Activated CD4-positive, alpha-beta T cell treated with anti-CD3 and anti-CD28 coated beads for 48 hours (primary cell): ENCODE data around the gene PTGS1.
A peak's percentile ranks its signal among the peaks of the same experiment; 100 is the strongest.
"Not testable (repeated sequence)": the region's sequence is repeated elsewhere in the genome, so short reads cannot be mapped to it uniquely, and the experiment has no call there.

Experiments used
- DNase-seq: peaks from one replicate; pipeline ENCODE4 v3.0.0-alpha.2; 2020

Gene PTGS1

DNA sequence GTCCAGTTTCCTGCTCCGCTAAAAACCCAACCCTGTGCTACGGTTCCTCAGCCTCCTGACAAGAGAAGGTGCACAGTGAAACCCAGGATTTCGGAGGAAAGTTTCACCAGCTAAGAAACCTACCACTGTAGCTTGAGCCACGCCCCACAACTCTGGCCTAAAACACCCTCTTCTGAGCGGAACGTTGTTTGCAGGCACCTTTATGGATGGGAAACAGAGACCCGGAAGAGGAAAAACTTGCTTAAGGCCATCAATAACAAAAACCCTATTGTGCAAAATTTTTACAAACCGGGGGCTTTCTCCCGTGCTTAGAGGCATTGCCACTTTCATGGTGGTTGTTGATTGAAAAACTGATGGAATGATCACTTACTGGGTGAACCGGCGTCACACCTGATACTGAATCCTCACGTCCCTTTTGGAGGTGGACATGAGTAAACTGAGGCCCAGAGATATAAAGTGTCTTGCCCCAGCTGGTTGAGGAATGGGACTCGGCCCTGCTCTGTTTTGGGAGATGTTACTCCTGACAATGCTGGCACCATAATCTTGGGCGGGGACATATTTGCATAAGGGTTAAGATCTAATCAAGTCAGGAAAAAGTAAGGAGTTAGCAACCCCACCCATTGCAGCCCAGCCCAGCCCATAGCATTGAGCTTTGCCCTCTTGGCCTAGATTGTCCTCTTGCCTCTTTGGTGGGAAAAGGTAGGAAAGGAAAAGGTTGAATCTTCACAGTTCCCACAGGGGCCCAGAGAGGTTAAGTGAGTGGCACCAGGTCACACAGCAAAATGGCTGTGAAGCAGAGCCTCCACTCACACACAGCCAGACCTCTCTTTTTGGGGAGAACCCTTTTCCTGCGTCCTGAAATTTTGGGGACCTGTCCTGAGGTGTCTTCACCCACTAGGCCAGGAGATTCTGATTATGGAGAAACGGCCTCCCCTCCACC, 23.2 kb upstream of the PTGS1 start:
- DNase-seq, result peak; percentile 18

GRCh38 chr9:122348288-122348777, 22.5 kb upstream of the PTGS1 start:
- no peak for DNase-seq

GRCh38 chr9:122348791-122349190, 22.0 kb upstream of the PTGS1 start:
- no peak for DNase-seq

- DNase-seq, result no peak
Observed at GRCh38 chr9:122349201-122349600, 21.6 kb upstream of the PTGS1 start.

DNA sequence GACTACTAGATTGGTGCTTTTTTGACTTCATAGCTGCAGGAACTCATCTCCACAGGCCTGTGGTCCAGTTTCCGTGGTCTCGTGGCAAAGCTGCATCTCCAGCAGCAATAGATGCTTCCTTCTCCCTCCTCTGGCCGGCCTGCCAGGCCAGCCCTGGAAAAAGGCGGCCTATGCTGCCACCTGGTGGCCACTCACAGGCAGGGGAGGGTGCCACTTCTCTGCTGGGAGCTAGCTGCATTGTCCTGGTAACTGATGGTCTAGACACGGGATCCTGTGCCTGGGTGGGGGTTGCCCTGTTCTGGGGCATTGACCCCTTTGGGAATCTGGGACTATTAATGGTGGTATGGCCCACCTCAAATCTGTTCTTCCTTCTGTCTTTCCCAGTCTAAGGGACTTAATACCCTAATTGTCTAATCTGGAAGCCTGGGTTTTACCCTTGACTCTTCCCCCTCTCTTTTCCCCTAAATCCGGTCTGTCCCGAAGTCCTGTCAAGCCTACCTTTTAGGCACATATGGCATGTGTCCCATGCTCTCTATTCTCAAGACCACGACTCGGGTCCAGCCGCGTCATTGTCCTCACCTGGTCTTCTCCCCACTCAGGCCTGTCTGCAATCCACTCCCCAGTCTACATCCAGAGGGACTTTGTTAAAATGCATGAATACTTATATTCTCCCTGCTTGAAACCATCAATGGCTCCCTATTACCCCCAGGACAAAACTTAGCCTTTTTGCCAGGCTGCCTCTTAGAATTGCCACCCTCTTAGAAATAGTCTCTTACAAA, 20.1 kb upstream of the PTGS1 start:
- DNase-seq, result peak; percentile 86

- DNase-seq, result no peak
Observed at GRCh38 chr9:122354536-122355199, 16.2 kb upstream of the PTGS1 start.

DNA sequence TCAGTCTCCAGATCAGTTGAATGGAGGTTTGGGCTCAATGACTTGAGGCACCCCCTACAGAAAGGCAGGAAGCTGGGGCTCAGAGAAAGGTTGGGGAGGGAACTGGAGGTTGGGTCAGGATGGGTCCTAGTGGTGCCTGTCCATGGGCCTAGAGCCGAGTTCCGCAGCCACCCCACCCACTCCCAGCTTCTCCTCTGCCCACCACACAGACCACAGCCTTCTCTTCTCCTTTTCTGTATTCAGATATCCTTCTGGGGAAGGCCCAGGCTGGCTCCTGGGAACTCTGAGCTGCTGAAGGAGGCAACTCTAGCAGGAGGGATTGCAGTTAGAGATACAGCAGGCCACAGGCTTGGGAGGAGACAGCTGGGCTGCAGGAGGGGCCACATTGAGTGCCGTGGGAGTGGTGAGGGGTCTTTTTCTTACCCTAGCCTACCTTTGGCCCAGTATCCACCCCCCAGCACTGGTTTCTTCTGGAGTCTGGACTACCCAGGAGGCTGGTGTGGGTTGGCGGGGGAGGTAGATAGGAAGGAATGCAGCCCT, 15.4 kb upstream of the PTGS1 start:
- DNase-seq, result no peak

DNA sequence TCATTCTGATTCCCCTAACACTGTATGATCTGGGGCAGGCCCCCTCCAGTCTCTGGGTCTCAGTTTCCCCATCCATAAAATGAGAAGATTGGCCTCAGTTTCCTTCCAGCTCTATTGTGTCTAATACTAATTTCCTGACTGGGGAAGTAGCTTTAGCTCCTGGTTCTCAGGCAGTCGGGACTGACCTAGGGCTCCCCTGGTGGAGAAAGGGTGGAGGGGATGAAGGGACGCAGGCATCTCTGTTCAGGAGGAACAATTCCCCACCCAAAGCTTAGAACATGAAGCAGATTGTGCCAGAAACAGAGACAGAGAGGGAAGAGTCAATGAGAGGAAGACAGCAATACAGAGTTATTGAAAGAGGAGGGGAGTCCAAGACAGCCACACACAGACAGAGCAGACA, 14.2 kb upstream of the PTGS1 start:
- DNase-seq, result no peak

DNA sequence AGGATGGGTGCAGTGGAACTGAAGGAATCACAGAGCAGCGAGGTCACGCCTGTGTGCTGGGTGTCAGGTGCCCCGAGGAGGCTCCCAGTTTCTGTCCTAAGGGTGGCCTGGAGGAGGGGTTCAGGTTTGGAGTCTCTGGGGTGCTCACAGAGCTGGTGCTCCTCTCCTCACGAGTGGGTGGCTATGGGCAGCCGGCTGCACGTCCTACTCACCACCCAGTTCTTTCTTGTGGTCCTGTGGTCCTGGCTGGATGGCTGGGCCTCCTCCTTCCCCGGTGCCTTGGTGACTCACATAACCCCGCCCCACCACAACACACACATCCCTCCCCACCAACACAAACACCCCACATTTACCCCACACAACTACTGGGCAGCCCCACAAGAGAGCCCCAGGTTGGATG, 9.9 kb upstream of the PTGS1 start:
- no peak for DNase-seq

DNA sequence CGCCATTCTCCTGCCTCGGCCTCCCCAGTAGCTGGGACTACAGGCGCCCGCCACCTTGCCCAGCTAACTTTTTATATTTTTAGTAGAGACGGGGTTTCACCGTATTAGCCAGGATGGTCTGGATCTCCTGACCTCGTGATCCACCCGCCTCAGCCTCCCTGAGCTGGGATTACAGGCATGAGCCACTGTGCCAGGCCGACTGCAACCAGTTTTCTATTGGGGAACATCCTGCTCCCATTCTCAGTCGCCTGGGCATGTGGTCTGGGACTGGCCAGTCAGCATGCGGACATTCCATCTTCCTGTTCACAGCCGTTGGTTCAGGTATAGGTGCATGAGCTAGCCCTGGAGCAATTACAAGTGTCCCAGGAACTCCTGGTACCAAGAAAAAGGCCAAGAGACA, 7.7 kb upstream of the PTGS1 start:
- DNase-seq, result not testable (repeated sequence)

- DNase-seq, result no peak
Observed at GRCh38 chr9:122364117-122364782, 6.6 kb upstream of the PTGS1 start.

GRCh38 chr9:122364783-122365150, 6.1 kb upstream of the PTGS1 start:
- no peak for DNase-seq

GRCh38 chr9:122366074-122366660, 4.7 kb upstream of the PTGS1 start:
- DNase-seq, result no peak

GRCh38 chr9:122367065-122367464, 3.8 kb upstream of the PTGS1 start:
- DNase-seq, result no peak

DNA sequence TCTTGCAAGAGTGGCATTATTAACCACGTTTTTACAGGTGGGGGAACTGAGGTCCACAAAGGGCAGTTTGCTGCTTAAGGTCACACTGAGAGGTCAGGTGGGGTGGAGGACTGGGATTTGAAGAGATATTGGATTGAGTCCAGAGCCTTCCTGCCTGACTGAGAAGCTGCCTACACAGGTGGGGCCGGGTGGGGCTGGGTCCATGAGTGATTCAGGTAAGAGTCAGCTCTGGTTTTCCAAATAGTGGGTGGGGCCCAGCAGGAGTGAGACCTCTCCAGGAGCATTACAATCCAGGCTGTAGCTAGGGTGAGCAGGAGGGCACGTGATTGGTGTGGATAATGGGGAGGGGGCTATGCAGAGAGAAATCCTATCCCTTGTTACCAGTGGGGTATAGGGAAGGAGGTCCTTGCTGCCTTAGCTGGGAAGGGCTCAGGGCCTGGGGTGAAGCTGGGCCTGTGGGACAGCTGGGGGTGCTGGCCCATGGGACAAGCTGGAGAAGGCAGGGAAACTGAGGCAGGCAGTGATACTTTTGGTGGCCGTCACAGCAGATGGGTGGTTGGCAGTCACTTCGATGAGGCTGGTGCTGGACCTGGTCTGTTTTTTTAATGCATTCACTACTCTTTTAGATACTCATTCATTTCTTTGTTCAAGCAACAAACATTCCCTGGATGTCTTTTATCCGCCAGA, 2.9 kb upstream of the PTGS1 start:
- DNase-seq, result no peak

DNA sequence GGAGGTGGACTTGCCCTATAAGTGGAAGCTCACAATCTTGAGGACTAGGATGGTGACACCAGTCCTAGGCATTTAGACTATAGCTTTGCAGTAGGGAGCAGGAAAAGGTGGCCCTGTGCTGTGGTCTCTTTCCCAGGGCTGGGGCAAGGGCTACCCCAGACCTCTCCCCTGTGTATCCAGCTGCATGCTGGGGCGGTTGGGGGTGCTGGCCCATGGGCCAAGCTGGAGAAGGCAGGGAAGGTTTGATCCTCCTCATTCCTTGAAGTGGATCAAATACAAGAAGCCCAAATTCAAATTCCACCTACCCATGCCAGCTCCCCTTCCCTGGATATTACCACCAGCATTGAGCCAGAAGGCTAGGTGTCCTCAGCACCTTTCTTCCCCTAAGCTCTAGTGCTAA, 2.2 kb upstream of the PTGS1 start:
- no peak for DNase-seq

DNA sequence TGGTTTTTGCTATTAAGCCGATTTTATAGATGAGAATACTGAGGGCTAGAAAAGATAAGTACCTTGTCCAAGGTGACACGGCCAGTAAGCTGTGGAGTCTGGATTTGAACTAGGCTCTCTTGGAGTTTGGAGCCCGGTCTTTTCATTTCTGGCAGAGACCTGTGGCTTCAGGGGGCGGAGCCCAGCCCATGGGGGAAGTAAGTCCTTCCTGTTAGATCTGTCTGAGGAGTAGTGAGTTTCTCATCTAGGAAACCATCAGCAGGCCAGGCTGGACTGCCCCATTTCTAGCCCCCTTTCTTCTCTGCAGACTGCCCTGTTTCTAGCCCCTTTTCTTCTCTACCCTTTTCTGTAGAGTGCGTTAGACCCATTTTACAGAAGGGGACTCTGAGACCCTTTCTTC, 521 bp upstream of the PTGS1 start:
- DNase-seq, result no peak

GRCh38 chr9:122371846-122372245, 1.0 kb downstream of the PTGS1 start:
- DNase-seq, result no peak

DNA sequence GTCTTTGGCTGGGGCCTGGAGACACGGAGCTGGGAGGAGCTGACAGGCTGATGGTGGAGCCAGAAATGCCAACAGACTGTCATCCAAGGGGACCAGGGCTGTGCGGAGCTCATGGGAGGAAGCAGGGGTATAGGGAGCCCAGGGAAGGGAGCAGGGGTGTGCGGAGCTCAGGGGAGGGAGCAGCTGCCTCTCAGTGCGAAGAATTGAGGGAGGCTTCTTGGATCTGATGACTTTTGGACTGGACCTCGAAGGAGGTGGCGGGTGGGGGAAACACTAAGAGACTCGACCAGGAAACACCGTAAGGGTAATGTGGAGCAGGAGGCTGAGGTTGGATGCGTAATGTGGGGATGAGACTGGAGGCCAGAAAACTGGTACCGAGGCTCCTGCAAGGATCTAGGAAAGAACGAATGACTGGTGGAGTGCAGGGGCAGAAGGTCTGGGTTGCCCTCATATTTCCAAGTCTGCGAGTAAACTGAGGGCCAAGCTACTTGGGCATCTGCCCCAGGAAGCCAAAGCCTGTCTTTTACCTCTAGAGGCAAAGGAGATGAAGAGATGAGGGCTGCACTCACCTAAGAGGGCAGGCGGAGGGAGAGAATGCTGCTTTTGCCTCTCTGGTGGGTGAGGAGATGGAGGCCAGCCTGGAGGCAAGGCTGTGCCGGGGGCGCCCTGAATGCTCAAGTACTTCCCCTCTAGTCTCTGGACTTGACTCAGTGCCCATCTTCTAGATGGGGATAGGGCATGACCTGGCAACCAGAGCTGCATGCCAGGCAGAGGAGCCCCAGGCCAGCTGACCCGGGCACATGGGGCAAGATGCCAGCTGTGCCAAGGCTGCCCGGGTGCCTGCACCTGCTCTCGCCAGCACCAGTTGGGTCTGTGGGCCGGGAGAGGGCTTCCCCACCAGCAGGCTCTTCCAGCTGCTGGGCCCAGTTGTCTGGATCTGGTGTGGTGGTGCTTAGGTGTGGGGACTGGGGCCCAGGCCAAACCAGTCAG, 2.3 kb downstream of the PTGS1 start:
- no peak for DNase-seq

- DNase-seq, result no peak
Observed at GRCh38 chr9:122374885-122375420, 4.1 kb downstream of the PTGS1 start.
